ENCODE data around the gene CCND1. TPM values are rescaled to one million over a fixed set of nuclear protein-coding genes. Genes with fewer than 3 reads are reported as not detected.

The CCND1 gene
- total and polyA plus RNA-seq, 2 of the 8 experiments (the other 6 are each of a cell fraction or from before 2014, with no cell fraction given): 64.5 to 170 TPM

GRCh38 chr11:69603111-69603836 is 37.7 kb upstream of the CCND1 start:
- H3K23ac ChIP-seq (ENCODE audit: insufficient read length): no peak overlapping the region
- no peaks in the 10 kb centered on the region for H3K79me1 ChIP-seq (ENCODE audit: low read depth, low read length)
- H3K27me3 ChIP-seq (replicated peaks in 1 of 4; ENCODE audit: control insufficient read depth in 3 of 4, extremely low read depth in 1 of 4, insufficient read depth in 3 of 4, low read length in 3 of 4): peaks cover 0 to 2% (median 0%) of the 10 kb centered on the region in 4 experiments; a peak in 3 of 7 replicates
- peak overlapping the region; percentile 1; the same call in 1 of the 2 replicates for H2BK15ac ChIP-seq (ENCODE audit: low read length)
- 51% methylated on average over 16 of the region's 16 CpGs; no CpG with 5 or more reads in 1 of the 2 experiments for whole genome bisulfite sequencing, 2 experiments (ENCODE audit: extremely low coverage in 1 of 2, insufficient coverage in 1 of 2, insufficient read length in 1 of 2, insufficient replicate concordance in 2 of 2, low coverage in 1 of 2, low lambda C conversion rate in 2 of 2, missing lambda C conversion rate in 1 of 2)
- no peak overlapping the region for H2BK120ac ChIP-seq (replicated peaks; ENCODE audit: low read depth, low read length)
- H4K91ac ChIP-seq (replicated peaks; ENCODE audit: insufficient read length, low read length): no peak overlapping the region
- H3K9me3 ChIP-seq (ENCODE audit: insufficient read depth in 2 of 2, low read depth in 1 of 2, low read length in 1 of 2): peaks cover 4 to 7% of the 10 kb centered on the region in 2 experiments; a peak in 3 of 4 replicates
- H3K4me2 ChIP-seq (ENCODE audit: insufficient read depth in 1 of 2, low read depth in 2 of 2, low read length in 2 of 2): peak overlapping the region; percentile 38 to 41
- H3K14ac ChIP-seq (ENCODE audit: insufficient read length): no peak overlapping the region
- no peaks in the 10 kb centered on the region for H3K23me2 ChIP-seq (ENCODE audit: low read depth, low read length)
- H4K8ac ChIP-seq (ENCODE audit: extremely low read depth, insufficient read depth, low read length): no peak overlapping the region
- TF ChIP-seq TAF1 (IDR thresholded peaks at IDR 0.05; ENCODE audit: low read depth, low read length) (no peak), TAF7 (optimal IDR thresholded peaks at IDR 0.05; ENCODE audit: borderline replicate concordance, low read depth, low read length) (no peak), SAP30 (IDR thresholded peaks at IDR 0.05; ENCODE audit: insufficient read depth, insufficient replicate concordance, low read length) (no peak), YY1 (IDR thresholded peaks at IDR 0.05; ENCODE audit: low read depth, low read length) (no peak), ZNF274 (IDR thresholded peaks at IDR 0.05; ENCODE audit: borderline replicate concordance, extremely low read depth, low read length) (no peak), SP1 (IDR thresholded peaks at IDR 0.05; ENCODE audit: low read depth, low read length) (no peak), ATF3 (IDR thresholded peaks at IDR 0.05; ENCODE audit: insufficient read depth, low read depth, low read length) (no peak), SUZ12 (IDR thresholded peaks at IDR 0.05; ENCODE audit: low read length) (no peak), CBX8 (IDR thresholded peaks at IDR 0.05; ENCODE audit: borderline replicate concordance, low read depth, low read length) (no peak), POU5F1 (IDR thresholded peaks at IDR 0.05; ENCODE audit: low read depth, low read length) (no peak), ASH2L (IDR thresholded peaks at IDR 0.05; ENCODE audit: low read length) (no peak)
- H2BK20ac ChIP-seq (ENCODE audit: low read length): no peak overlapping the region
- DNase-seq (ENCODE audit: low read depth in 1 of 2, low spot score in 2 of 2): peak in 1 of 2 experiments; percentile 41
- ChIA-PET POLR2A (ENCODE audit: partially characterized antibody) (interaction anchor here (1.6 kb wide), 2 partner anchors 34 to 36 kb away, joined by 3 to 8 read pairs; no protein-coding TSS in a partner anchor), CTCF (ENCODE audit: partially characterized antibody) (interaction anchor here (0.9 to 1.2 kb wide), 5 partner anchors 26 to 447 kb away, joined by 3 to 4 read pairs (median 4); partner anchors contain the start of gene SMIM38)
- no peak overlapping the region for H3K27ac ChIP-seq (ENCODE audit: low read depth, low read length)
- no peak overlapping the region for H3K56ac ChIP-seq (replicated peaks; ENCODE audit: insufficient read length, low read depth, low read length)
- no peak overlapping the region for H2BK5ac ChIP-seq (ENCODE audit: low read depth, low read length)
- peak overlapping the region; percentile 70; the same call in 1 of the 2 replicates for H2AFZ ChIP-seq (ENCODE audit: low read length)
- peak; percentile 24 for FAIRE-seq
- peaks cover 6 to 15% (median 8%) of the 10 kb centered on the region in 4 experiments for H3K4me1 ChIP-seq (replicated peaks in 1 of 4; ENCODE audit: control insufficient read depth in 3 of 4, insufficient read depth in 4 of 4, low read length in 3 of 4)
- H2AK5ac ChIP-seq (ENCODE audit: low read depth, low read length): 0 out of 2 replicates have a peak overlapping the region, but pooled peaks have one; percentile 19
- H4K20me1 ChIP-seq (replicated peaks in 1 of 2; ENCODE audit: control insufficient read depth in 1 of 2, insufficient read depth in 2 of 2, low read length in 2 of 2): no peaks in the 10 kb centered on the region
- no peaks in the 10 kb centered on the region for H3K36me3 ChIP-seq (ENCODE audit: control insufficient read depth in 2 of 4, insufficient read depth in 4 of 4, low read length in 3 of 4)
- no peak overlapping the region for H3K4me3 ChIP-seq (ENCODE audit: extremely low read depth in 1 of 4, insufficient read depth in 2 of 4, low read depth in 3 of 4, low read length in 4 of 4)
- no peaks in the 10 kb centered on the region for H3K79me2 ChIP-seq (ENCODE audit: control insufficient read depth in 1 of 2, insufficient read depth in 2 of 2, low read length in 2 of 2)
- H3K4ac ChIP-seq (replicated peaks; ENCODE audit: insufficient read length, low read depth, low read length): no peak overlapping the region
- H3K18ac ChIP-seq (ENCODE audit: extremely low read depth, low read length): peak overlapping the region; percentile 73
- no peak overlapping the region for H4K5ac ChIP-seq (ENCODE audit: insufficient read length, low read depth, low read length)
- H3K9ac ChIP-seq (replicated peaks in 1 of 4; ENCODE audit: extremely low read depth in 1 of 4, low read depth in 3 of 4, low read length in 3 of 4): no peak overlapping the region
- peak overlapping the region; percentile 86; the same call in 1 of the 2 replicates for H2BK12ac ChIP-seq (ENCODE audit: low read depth, low read length)

Data from H1 (cell line).